OCI-M1 (cell line): ENCODE data around the gene OPRM1.
"Not testable (repeated sequence)": the region's sequence is repeated elsewhere in the genome, so short reads cannot be mapped to it uniquely, and the experiment has no call there.

Experiments
- DNase-seq: peaks from one replicate; lab custom pipeline; 2025; lab: John Stamatoyannopoulos, UW

Gene OPRM1

DNA sequence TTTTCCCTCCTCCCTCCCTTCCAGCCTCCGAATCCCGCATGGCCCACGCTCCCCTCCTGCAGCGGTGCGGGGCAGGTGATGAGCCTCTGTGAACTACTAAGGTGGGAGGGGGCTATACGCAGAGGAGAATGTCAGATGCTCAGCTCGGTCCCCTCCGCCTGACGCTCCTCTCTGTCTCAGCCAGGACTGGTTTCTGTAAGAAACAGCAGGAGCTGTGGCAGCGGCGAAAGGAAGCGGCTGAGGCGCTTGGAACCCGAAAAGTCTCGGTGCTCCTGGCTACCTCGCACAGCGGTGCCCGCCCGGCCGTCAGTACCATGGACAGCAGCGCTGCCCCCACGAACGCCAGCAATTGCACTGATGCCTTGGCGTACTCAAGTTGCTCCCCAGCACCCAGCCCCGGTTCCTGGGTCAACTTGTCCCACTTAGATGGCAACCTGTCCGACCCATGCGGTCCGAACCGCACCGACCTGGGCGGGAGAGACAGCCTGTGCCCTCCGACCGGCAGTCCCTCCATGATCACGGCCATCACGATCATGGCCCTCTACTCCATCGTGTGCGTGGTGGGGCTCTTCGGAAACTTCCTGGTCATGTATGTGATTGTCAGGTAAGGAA lies at the start of gene OPRM1:
TSS of gene OPRM1 (plus strand) at position 10 of the 612 bp plus-strand sequence. CDS start at position 315, 305 bp downstream.
- peak; percentile 20 for DNase-seq

GRCh38 chr6:153989989-153990388 lies 49.1 kb upstream of the OPRM1 start:
- DNase-seq = peak; percentile 50

- peak; percentile 17 for DNase-seq
These were observed 45.0 kb upstream of the OPRM1 start for GRCh38 chr6:153994004-153994403.

- DNase-seq = peak; percentile 38
These were observed 44.2 kb upstream of the OPRM1 start for GRCh38 chr6:153994811-153995210.

DNA sequence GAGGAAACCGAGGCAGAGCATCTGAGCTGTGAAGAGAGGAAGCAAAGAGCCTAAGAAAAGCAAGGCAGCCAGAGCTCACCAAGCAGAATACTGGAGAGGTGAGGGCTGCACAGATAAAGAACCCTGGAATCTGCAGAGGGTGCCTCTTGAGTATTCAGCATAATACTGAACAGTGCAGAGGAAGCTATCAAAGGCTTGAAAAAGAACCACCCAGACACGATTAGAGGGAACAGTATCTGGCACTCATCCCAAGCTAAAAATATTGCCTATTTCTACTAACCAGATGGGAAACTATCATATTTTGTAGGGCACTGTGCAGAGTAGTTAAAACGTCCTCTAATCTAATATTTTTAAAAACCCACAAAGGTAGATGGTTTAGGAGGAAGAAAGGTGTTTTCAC lies 41.8 kb upstream of the OPRM1 start:
- peak; percentile 16 for DNase-seq

DNA sequence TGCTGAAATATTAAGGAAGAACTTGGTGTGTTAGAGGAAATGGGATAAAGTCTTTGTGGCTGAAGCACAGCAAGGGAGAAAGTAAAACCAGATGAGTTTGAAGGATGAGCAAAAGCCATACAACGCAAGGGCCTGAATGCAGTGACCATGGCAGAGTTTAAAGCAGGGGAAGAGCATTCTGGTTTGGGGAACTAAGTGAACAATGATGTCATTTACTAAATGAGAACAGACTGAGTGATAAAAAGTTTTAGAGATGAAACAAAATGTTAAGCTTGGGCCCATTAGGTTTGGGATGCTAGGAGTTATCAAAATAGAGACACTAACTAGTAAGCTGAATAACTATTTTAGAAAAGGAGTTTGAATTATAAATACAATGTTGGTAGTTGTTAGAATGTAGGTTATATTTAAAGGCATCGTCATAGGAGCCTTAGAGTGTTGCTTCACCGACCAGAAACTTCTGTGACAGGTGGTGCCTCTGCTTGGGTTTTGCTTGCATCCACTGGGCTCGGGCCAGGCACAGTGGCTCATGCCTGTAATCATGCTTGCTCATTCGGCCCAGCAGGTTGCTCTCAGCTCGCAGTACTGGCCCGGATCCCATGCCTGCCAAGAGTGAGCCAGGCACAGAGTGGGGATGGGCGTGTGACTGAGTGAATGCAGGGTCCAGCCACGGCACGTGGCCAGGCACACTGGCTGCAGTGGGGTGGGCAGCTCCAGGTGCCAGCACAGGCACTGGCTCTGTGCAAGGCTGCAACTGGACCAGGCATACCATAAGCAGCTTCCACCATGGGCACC lies 37.4 kb upstream of the OPRM1 start:
- DNase-seq = no peak

- no peak for DNase-seq
These were observed 36.1 kb upstream of the OPRM1 start for GRCh38 chr6:154002894-154003293.

GRCh38 chr6:154010371-154010770 lies 28.7 kb upstream of the OPRM1 start:
- no peak for DNase-seq

- DNase-seq = peak; percentile 78
These were observed 26.2 kb upstream of the OPRM1 start for GRCh38 chr6:154012852-154013251.

DNA sequence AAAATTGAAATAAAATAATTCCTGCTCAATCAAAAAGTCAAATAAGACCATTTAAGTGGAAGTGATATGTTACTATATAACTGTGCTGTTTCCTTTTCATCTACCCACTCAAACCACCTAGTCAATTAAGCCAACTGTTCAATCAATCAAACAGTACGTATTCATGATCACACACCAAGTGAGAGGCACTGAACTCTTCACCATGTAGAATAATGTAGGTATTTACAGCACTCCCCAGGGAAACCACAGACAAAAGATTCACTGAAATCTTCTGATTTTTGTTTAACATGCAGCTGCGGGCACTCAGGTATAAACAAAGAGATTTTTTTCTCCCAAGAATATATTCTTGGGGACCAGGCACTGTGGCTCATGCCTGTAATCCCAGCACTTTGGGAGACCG lies 21.3 kb upstream of the OPRM1 start:
- DNase-seq = no peak

DNA sequence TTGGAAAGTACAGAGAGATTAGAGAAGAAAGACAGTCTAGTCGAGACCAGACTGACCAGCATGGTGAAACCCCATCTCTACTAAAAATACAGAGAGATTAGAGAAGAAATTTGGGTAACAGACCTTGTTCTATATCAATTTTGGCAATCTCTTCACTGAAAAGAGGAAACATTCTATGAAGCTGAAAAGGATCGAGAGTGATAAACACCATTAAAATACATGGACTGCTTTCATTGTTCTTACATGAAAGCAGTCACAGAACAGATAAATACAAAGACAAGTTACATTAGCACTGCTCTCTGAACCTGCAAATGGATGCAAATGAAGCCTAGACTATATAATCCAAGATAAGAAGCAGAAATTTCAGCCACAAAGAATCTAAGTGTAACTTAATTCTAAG lies 8.4 kb upstream of the OPRM1 start:
- peak; percentile 46 for DNase-seq

- no peak for DNase-seq
These were observed 2.0 kb downstream of the OPRM1 start for GRCh38 chr6:154041001-154041400.

DNA sequence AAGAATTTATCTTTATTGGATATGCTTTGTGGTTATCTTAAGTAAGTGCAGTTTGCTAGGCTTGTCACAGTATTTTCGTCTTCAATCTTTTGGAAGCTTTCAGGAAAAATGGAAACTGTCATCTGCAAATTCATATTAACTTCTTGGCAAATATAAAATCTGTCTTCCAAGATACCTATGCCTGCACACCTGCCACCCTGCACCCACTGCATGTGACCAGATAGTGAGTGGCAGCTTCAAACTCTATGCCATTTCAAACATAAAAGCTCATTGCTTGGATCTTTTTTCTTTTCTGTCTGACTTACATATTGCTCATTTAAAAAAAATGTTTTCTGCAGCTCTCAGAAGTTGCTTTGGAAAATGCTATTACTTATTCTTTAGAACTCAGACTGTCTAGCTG lies 14.1 kb downstream of the OPRM1 start:
- DNase-seq = no peak

DNA sequence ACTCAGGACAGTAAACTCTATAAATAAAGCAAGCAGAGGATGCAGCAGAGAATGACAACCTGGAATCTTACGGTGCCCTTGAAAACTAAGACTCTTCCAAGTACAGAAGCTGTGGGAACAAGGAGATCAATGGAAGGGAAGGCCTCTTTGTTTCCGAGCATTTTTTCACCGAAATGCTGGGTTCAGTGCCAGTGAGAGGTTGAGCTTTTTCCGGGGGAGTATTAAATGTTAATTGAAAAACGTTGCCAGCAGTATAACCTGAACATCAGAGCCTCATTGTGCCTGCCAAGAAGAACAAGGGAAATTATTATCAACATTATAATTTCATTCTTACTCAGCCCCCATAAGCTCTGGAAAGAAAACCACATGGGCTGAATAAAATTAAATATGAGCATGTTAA lies 17.5 kb downstream of the OPRM1 start:
- DNase-seq = no peak

DNA sequence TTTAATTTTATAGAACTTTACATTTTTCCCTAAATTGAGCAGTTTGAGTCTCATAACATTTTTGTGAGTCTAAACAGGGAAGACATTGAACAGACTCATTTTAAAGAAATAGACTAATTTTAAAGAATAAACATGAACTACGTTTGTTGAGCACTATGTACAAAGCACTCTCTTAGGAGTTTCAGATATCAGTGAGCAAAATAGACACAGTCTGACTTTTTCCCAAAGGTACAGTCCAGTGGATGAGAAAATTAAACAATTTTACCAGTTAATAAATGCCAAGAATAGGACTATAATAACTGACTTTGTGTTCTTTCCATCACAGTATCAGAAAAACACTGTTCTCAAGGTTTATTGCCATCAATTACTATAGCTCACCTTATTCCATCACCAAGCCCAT lies 18.1 kb downstream of the OPRM1 start:
- DNase-seq = no peak

GRCh38 chr6:154058963-154059680 lies 20.1 kb downstream of the OPRM1 start:
- no peak for DNase-seq

GRCh38 chr6:154060076-154060475 lies 21.0 kb downstream of the OPRM1 start:
- DNase-seq = no peak

DNA sequence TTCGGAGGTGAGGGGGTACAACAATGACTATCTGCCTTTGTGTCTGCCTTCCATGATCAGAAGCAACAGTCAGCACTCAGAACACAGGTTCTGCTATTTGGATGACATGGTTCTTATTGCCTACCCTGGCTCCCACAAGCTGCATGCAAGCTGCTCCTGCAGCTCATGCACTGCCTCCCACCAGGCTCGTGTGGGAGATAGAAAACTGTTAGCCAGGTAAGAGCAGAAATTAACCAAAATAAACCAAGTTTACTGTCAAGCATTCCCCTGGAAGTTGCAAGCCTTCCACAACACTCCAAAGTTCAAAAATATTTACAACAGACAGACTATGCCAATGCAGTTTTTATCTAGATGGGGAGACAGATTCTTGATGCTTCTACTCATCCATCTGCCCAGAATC lies 31.0 kb downstream of the OPRM1 start:
- DNase-seq = no peak

GRCh38 chr6:154070657-154071056 lies 31.6 kb downstream of the OPRM1 start:
- DNase-seq = no peak

GRCh38 chr6:154071236-154071635 lies 32.2 kb downstream of the OPRM1 start:
- DNase-seq = no peak

DNA sequence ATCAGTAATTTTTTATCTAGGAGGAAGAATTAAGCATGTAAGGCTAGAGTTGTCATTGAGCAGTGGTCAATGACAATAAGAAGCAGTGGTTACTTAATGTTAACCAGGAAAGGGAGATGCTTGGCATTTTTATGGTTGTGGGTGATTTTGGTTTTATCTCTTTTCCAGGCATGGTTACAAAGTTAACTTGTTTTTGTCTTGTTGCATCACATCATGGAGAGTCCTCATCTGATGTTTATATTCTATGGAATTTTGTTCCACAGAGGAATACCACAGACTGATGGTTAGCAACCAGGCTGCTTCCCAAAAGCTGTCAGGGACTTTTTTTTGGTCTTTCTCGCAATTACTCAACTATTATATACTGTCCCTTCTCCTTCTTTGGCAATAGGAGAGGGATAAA lies 32.7 kb downstream of the OPRM1 start:
- DNase-seq = no peak

GRCh38 chr6:154078596-154078995 lies 39.6 kb downstream of the OPRM1 start:
- DNase-seq = not testable (repeated sequence)
